ENCODE results near the gene YJEFN3.

- TF ChIP-seq POLR2A (IDR thresholded peaks at IDR 0.05) = no peak
- TF ChIP-seq CTCF (IDR thresholded peaks at IDR 0.05) = no peak
These were observed 22.5 kb downstream of the YJEFN3 start for GRCh38 chr19:19550972-19551852.

Data from body of pancreas (tissue), 4 donors.